HG03280 (cell line): ENCODE measurements around the gene CADM2.
"Not testable (repeated sequence)": the region's sequence is repeated elsewhere in the genome, so short reads cannot be mapped to it uniquely, and the experiment has no call there.

ENCODE experiments used
- ATAC-seq: cut with Tn5 transposase; IDR thresholded peaks from one replicate; pipeline ENCODE4 v1.9.1; 2021; ENCODE audit warnings: mild to moderate bottlenecking, moderate library complexity; ENCODE audit not compliant: unreplicated experiment

The CADM2 gene

GRCh38 chr3:85881833-85882393 lies 923.1 kb downstream of the CADM2 start:
- ATAC-seq: no peak

- no peak for ATAC-seq
These were observed 931.3 kb downstream of the CADM2 start for GRCh38 chr3:85890043-85890555.

GRCh38 chr3:85903434-85903833 lies 944.6 kb downstream of the CADM2 start:
- no peak for ATAC-seq

- ATAC-seq: no peak
These were observed 954.2 kb downstream of the CADM2 start for GRCh38 chr3:85912980-85913379.

GRCh38 chr3:85922374-85922773 lies 963.6 kb downstream of the CADM2 start:
- ATAC-seq: no peak

GRCh38 chr3:85930718-85931117 lies 971.9 kb downstream of the CADM2 start:
- no peak for ATAC-seq

GRCh38 chr3:85933326-85933725 lies 974.5 kb downstream of the CADM2 start:
- ATAC-seq: no peak

- ATAC-seq: no peak
These were observed 976.4 kb downstream of the CADM2 start for GRCh38 chr3:85935171-85935570.

GRCh38 chr3:85939074-85939482 lies 980.3 kb downstream of the CADM2 start:
- no peak for ATAC-seq

- ATAC-seq: no peak
These were observed 991.6 kb downstream of the CADM2 start for GRCh38 chr3:85950435-85950834.

- ATAC-seq: no peak
These were observed 1002.0 kb downstream of the CADM2 start for GRCh38 chr3:85960793-85961192.

GRCh38 chr3:85977615-85978338 lies 1019.0 kb downstream of the CADM2 start:
- ATAC-seq: no peak

- no peak for ATAC-seq
These were observed 1020.2 kb downstream of the CADM2 start for GRCh38 chr3:85979034-85979433.

- not testable (repeated sequence) for ATAC-seq
These were observed 1030.8 kb downstream of the CADM2 start for GRCh38 chr3:85989581-85989980.

GRCh38 chr3:86029590-86029989 lies 1070.8 kb downstream of the CADM2 start:
- ATAC-seq: no peak

- no peak for ATAC-seq
These were observed 1079.1 kb downstream of the CADM2 start for GRCh38 chr3:86037916-86038315.

- ATAC-seq: no peak
These were observed 1087.8 kb downstream of the CADM2 start for GRCh38 chr3:86046436-86047136.

GRCh38 chr3:86047161-86047560 lies 1088.4 kb downstream of the CADM2 start:
- ATAC-seq: no peak

GRCh38 chr3:86051058-86051457 lies 1092.3 kb downstream of the CADM2 start:
- ATAC-seq: no peak

- ATAC-seq: no peak
These were observed 1097.2 kb downstream of the CADM2 start for GRCh38 chr3:86056032-86056431.

- no peak for ATAC-seq
These were observed 1098.2 kb downstream of the CADM2 start for GRCh38 chr3:86056962-86057361.

GRCh38 chr3:86073799-86074198 lies 1115.0 kb downstream of the CADM2 start:
- no peak for ATAC-seq
